K562 (cell line): ENCODE results near the gene KRTAP29-1. TPM values are rescaled to one million over a fixed set of nuclear protein-coding genes. Genes with fewer than 3 reads are reported as not detected.

ENCODE experiments used
- ATAC-seq: fragments of 200-7000 bp; cut with Tn5 transposase; 3 replicates; pipeline ENCODE4 v1.9.1; 2020; ENCODE audit warnings: moderate library complexity
- BruUV-seq: library from RNA; stranded (reverse); fragments of 400-500 nt; replicated peaks from 2 replicates; lab custom pipeline; 2021; lab: Mats Ljungman, UMichigan
- CTCF ChIA-PET: fragments of 300-600 bp; formaldehyde crosslinking; extraction: SDS; loops from one replicate; lab custom pipeline; 2021; ENCODE audit warnings: low intra/inter-chr PET ratio; lab: Yijun Ruan, JAX
- POLR2A ChIA-PET: fragments of 300-600, 350-650 bp; sonication (Branson Sonifier 250); formaldehyde crosslinking; extraction: SDS; loops from one replicate; lab custom pipeline; 2021; ENCODE audit warnings: antibody characterized with exemption, inconsistent platforms; lab: Yijun Ruan, JAX
- DNase-seq, 4 experiments: peaks; one replicate each; pipeline versions ENCODE4 v3.0.0 to v3.0.0-alpha.2; 2011 to 2018; ENCODE audit warnings: low spot score in 3 of 4, mixed read lengths in 3 of 4; ENCODE audit errors: extremely low read depth in 1 of 4
- FAIRE-seq: peaks from 2 replicates; lab custom pipeline; 2011; peaks lifted over from hg19 to GRCh38; lab: Jason Lieb, UNC
- H2AFZ ChIP-seq: 2 replicates; pipeline ENCODE4 v1.6.0; 2011; ENCODE audit warnings: low read depth, low read length, control low read depth, inconsistent platforms
- H3K27ac ChIP-seq: fragments of 200-600 bp; 3 replicates; pipeline ENCODE4 v1.8.0; 2011; ENCODE audit warnings: low read depth, mild to moderate bottlenecking, control low read depth, inconsistent platforms, low read length, moderate library complexity, mixed read lengths; ENCODE audit errors: extremely low read depth
- H3K27me3 ChIP-seq, 2 experiments: fragments of 300-600 bp in 1 of 2; 2 replicates in 1 of 2; 3 replicates in 1 of 2; pipeline versions ENCODE4 v1.6.0 to v1.8.0; 2011; ENCODE audit warnings: inconsistent platforms in 2 of 2, low read length in 2 of 2, mild to moderate bottlenecking in 1 of 2, mixed read lengths in 1 of 2, moderate library complexity in 1 of 2; ENCODE audit not compliant: control insufficient read depth in 2 of 2, insufficient read depth in 2 of 2
- H3K36me3 ChIP-seq: fragments of 300-600 bp; 3 replicates; pipeline ENCODE4 v1.8.0; 2011; ENCODE audit warnings: mild to moderate bottlenecking, low read length, inconsistent platforms; ENCODE audit not compliant: control insufficient read depth, insufficient read depth
- H3K4me1 ChIP-seq, 2 experiments: fragments of 200-600 bp in 1 of 2; replicated peaks in 1 of 2; 2 replicates in 1 of 2; 3 replicates in 1 of 2; pipeline versions ENCODE4 v1.5.1 to v1.8.0; 2011; ENCODE audit warnings: inconsistent platforms in 2 of 2, low read length in 2 of 2, mild to moderate bottlenecking in 1 of 2, mixed read lengths in 1 of 2, moderate library complexity in 1 of 2; ENCODE audit not compliant: control insufficient read depth in 2 of 2, insufficient read depth in 2 of 2
- H3K4me2 ChIP-seq: 2 replicates; pipeline ENCODE4 v1.6.1; 2011; ENCODE audit warnings: low read length, control low read depth, inconsistent platforms, mixed read lengths; ENCODE audit not compliant: insufficient read depth
- H3K4me3 ChIP-seq: fragments of 200-600 bp; sonication (generic), shearing (Covaris generic); 2 replicates; pipeline ENCODE4 v1.5.1; 2016; ENCODE audit warnings: control low read depth, inconsistent platforms
- H3K79me2 ChIP-seq: fragments of 200-600 bp; 3 replicates; pipeline ENCODE4 v1.8.0; 2011; ENCODE audit warnings: low read length, inconsistent platforms; ENCODE audit not compliant: control insufficient read depth, insufficient read depth
- H3K9ac ChIP-seq, 2 experiments: 2 replicates each; pipeline versions ENCODE4 v1.6.0 to v1.6.1; 2011; ENCODE audit warnings: low read depth in 2 of 2, low read length in 2 of 2, control low read depth in 1 of 2, inconsistent platforms in 1 of 2, mild to moderate bottlenecking in 1 of 2, mixed read lengths in 1 of 2; ENCODE audit not compliant: insufficient read depth in 1 of 2
- H3K9me1 ChIP-seq: one replicate; pipeline ENCODE4 v1.6.0; 2011; ENCODE audit warnings: inconsistent platforms, mild to moderate bottlenecking, low read length, moderate library complexity; ENCODE audit not compliant: control insufficient read depth, insufficient read depth
- H3K9me3 ChIP-seq: replicated peaks from 2 replicates; pipeline ENCODE4 v1.5.1; 2011; ENCODE audit warnings: low read depth, low read length, inconsistent platforms; ENCODE audit not compliant: control insufficient read depth, insufficient read depth
- H4K20me1 ChIP-seq: replicated peaks from 2 replicates; pipeline ENCODE4 v1.6.1; 2011; ENCODE audit warnings: low read length, inconsistent platforms, mixed read lengths; ENCODE audit not compliant: control insufficient read depth, insufficient read depth
- ARID4B ChIP-seq: sonication (generic); formaldehyde crosslinking; IDR thresholded peaks from 2 replicates; pipeline ENCODE4 v1.8.0; 2022; ENCODE audit warnings: mild to moderate bottlenecking, missing genetic modification reagents
- PHB ChIP-seq: fragments of 250-450 bp; sonication (Bioruptor Pico); IDR thresholded peaks from 2 replicates; pipeline ENCODE4 v1.5.0; 2021
- WGBS: fragments of 100-300 bp; shearing (Covaris generic); methylation state at CpG from one replicate; pipeline ENCODE4 v1.1.6; 2016; ENCODE audit warnings: low coverage, mixed read lengths; ENCODE audit not compliant: insufficient coverage; ENCODE audit errors: missing lambda C conversion rate; 5-methylcytosine and 5-hydroxymethylcytosine counted together
- in situ Hi-C: fragments of 300-500 bp; cut with MboI; formaldehyde crosslinking; loops from 4 replicates; pipeline ENCODE4 v1.15.0; 2018; ENCODE audit warnings: inconsistent platforms, mixed read lengths
- intact Hi-C: fragments of 100-400 bp; cut with micrococcal nuclease; formaldehyde crosslinking; loops from 2 replicates; pipeline ENCODE4 v1.14.2; 2022
- polyA plus RNA-seq, 8 experiments: library from polyadenylated mRNA; depleted of rRNA in 4 of 8; stranded (reverse) in 5 of 8; unstranded in 3 of 8; fragments of >200 nt; fragmentation: Nextera tagmentation in 2 of 8; fragmentation: Illumina TruSeq in 1 of 8; extraction: Ambion mirVana in 2 of 8; extraction: Trizol in 1 of 8; gene quantifications; 2 replicates each; pipeline versions ENCODE4 v1.2.1 to v1.2.3, GENCODE V29; 2011 to 2014; ENCODE audit warnings: inconsistent platforms in 1 of 8, missing spikeins in 1 of 8
- total RNA-seq, 7 experiments: library from RNA; depleted of rRNA in 6 of 7; stranded (reverse); fragments of >200 nt in 6 of 7; fragmentation: Illumina TruSeq in 2 of 7; extraction: Trizol in 2 of 7; gene quantifications; 2 replicates each; pipeline versions ENCODE4 v1.2.1 to v1.2.3, GENCODE V29; 2011 to 2021; ENCODE audit warnings: low replicate concordance in 1 of 7

Gene KRTAP29-1
- total and polyA plus RNA-seq, 9 of the 15 experiments (the other 6 are each of a cell fraction or from before 2014, with no cell fraction given), result not detected

GRCh38 chr17:41296846-41297245 lies 5.8 kb downstream of the KRTAP29-1 start:
- H3K36me3 ChIP-seq, result no peaks in the 10 kb centered on the region
- H3K27me3 ChIP-seq, result peaks cover 0 to 15% of the 10 kb centered on the region in 2 experiments; a peak in 1 of 5 replicates
- H3K4me2 ChIP-seq, result no peak overlapping the region
- no peaks in the 10 kb centered on the region for H3K9me1 ChIP-seq
- no peak overlapping the region for H3K4me3 ChIP-seq
- TF ChIP-seq ARID4B (no peak), PHB (CRISPR knock-in tag) (no peak)
- TF ChIP-seq, all 486 proteins: peak for 0
- WGBS, result 0% methylated on average over 1 of the region's 1 CpG
- Histone ChIP-seq H3K27ac (no peak overlapping the region), H3K4me1 (no peaks in the 10 kb centered on the region), H4K20me1 (no peaks in the 10 kb centered on the region), H3K9ac (no peak overlapping the region), H2AFZ (no peak overlapping the region), H3K79me2 (no peaks in the 10 kb centered on the region), H3K9me3 (no peaks in the 10 kb centered on the region)
- ATAC-seq (no peak), DNase-seq (no peak), FAIRE-seq (no peak)
- intact Hi-C loops, result no loop called here
- ChIA-PET POLR2A (no interaction called here), CTCF (no interaction called here)
- no TSS peak for BruUV-seq
- in situ Hi-C loops, result loop anchor here (5.0 kb wide), 1 partner anchor 55 kb away; no protein-coding TSS in a partner anchor
